NCI-H146 treated with DMSO at 0.1 percent for 48 hours (cell line): ENCODE measurements around the gene DNAJC11.
"Not testable (repeated sequence)": the region's sequence is repeated elsewhere in the genome, so short reads cannot be mapped to it uniquely, and the experiment has no call there.

Experiments
- DNase-seq: peaks from one replicate; lab custom pipeline; 2025; ENCODE audit not compliant: unreplicated experiment; lab: John Stamatoyannopoulos, UW

The DNAJC11 gene

GRCh38 chr1:6701437-6702153 is at the start of gene DNAJC11:
TSS of gene DNAJC11 (minus strand) at chr1:6701816. CDS start at chr1:6701800, 16 bp downstream.
- DNase-seq, result peak; percentile 40

- DNase-seq, result no peak
Measured at GRCh38 chr1:6750490-6750889, 48.9 kb upstream of the DNAJC11 start.

GRCh38 chr1:6747674-6748073 is 46.1 kb upstream of the DNAJC11 start:
- no peak for DNase-seq

GRCh38 chr1:6745073-6745472 is 43.5 kb upstream of the DNAJC11 start:
- DNase-seq, result no peak

GRCh38 chr1:6743189-6744101 is 41.8 kb upstream of the DNAJC11 start:
- no peak for DNase-seq

- not testable (repeated sequence) for DNase-seq
Measured at GRCh38 chr1:6742676-6743188, 41.1 kb upstream of the DNAJC11 start.

GRCh38 chr1:6738987-6739676 is 37.5 kb upstream of the DNAJC11 start:
- DNase-seq, result no peak

GRCh38 chr1:6732942-6733341 is 31.3 kb upstream of the DNAJC11 start:
- DNase-seq, result no peak

- no peak for DNase-seq
Measured at GRCh38 chr1:6731905-6732304, 30.3 kb upstream of the DNAJC11 start.

GRCh38 chr1:6730880-6731279 is 29.3 kb upstream of the DNAJC11 start:
- DNase-seq, result no peak

- DNase-seq, result no peak
Measured at GRCh38 chr1:6730473-6730872, 28.9 kb upstream of the DNAJC11 start.

- peak; percentile 11 for DNase-seq
Measured at GRCh38 chr1:6727535-6727934, 25.9 kb upstream of the DNAJC11 start.

GRCh38 chr1:6726253-6726652 is 24.6 kb upstream of the DNAJC11 start:
- DNase-seq, result no peak

GRCh38 chr1:6724517-6725141 is 23.0 kb upstream of the DNAJC11 start:
- DNase-seq, result no peak

- no peak for DNase-seq
Measured at GRCh38 chr1:6723621-6724428, 22.2 kb upstream of the DNAJC11 start.

- DNase-seq, result no peak
Measured at GRCh38 chr1:6711174-6711573, 9.6 kb upstream of the DNAJC11 start.

- DNase-seq, result no peak
Measured at GRCh38 chr1:6704746-6705145, 3.1 kb upstream of the DNAJC11 start.

- DNase-seq, result no peak
Measured at GRCh38 chr1:6703016-6703415, 1.4 kb upstream of the DNAJC11 start.

- no peak for DNase-seq
Measured at GRCh38 chr1:6700853-6701436, 671 bp downstream of the DNAJC11 start.

- not testable (repeated sequence) for DNase-seq
Measured at GRCh38 chr1:6699915-6700314, 1.7 kb downstream of the DNAJC11 start.
